OCI-LY1 (cell line): ENCODE measurements around the gene USP15.

Experiments
- H2AFZ ChIP-seq: fragments of 200-600 bp; sonication (generic), shearing (Covaris generic); 2 replicates; pipeline ENCODE4 v1.6.0; 2014; ENCODE audit warnings: antibody characterized with exemption, mild to moderate bottlenecking, low read length
- H3F3A ChIP-seq: fragments of 200-600 bp; sonication (generic), shearing (Covaris generic); 2 replicates; pipeline ENCODE4 v1.6.0; 2014; ENCODE audit warnings: mild to moderate bottlenecking, antibody characterized with exemption, low read length, moderate library complexity; ENCODE audit not compliant: insufficient read depth
- H3K27ac ChIP-seq: fragments of 200-600 bp; sonication (generic); 2 replicates; pipeline ENCODE4 v1.5.1; 2014; ENCODE audit warnings: low read length, mixed run types, mild to moderate bottlenecking, low read depth; ENCODE audit not compliant: poor library complexity, severe bottlenecking
- H3K27me3 ChIP-seq: fragments of 200-600 bp; sonication (generic); 2 replicates; pipeline ENCODE4 v1.6.0; 2014; ENCODE audit warnings: antibody characterized with exemption, mild to moderate bottlenecking, low read length, moderate library complexity; ENCODE audit not compliant: insufficient read depth
- H3K36me3 ChIP-seq: fragments of 200-600 bp; sonication (generic); 2 replicates; pipeline ENCODE4 v1.6.1; 2014; ENCODE audit warnings: mild to moderate bottlenecking, antibody characterized with exemption, low read length, moderate library complexity, mixed read lengths; ENCODE audit not compliant: insufficient read depth
- H3K4me1 ChIP-seq: fragments of 200-600 bp; sonication (generic); 2 replicates; pipeline ENCODE4 v1.5.1; 2014; ENCODE audit warnings: mild to moderate bottlenecking, low read length, moderate library complexity; ENCODE audit not compliant: insufficient read depth, severe bottlenecking
- H3K4me2 ChIP-seq: fragments of 200-600 bp; sonication (generic), shearing (Covaris generic); 2 replicates; pipeline ENCODE4 v1.6.1; 2014; ENCODE audit warnings: low read length
- H3K4me3 ChIP-seq: fragments of 200-600 bp; sonication (generic); 2 replicates; pipeline ENCODE4 v1.5.1; 2014; ENCODE audit warnings: low read length, low read depth, mild to moderate bottlenecking, mixed read lengths; ENCODE audit not compliant: poor library complexity, severe bottlenecking
- H3K79me2 ChIP-seq: fragments of 200-600 bp; shearing (Covaris generic); 2 replicates; pipeline ENCODE4 v1.6.1; 2016; ENCODE audit warnings: mixed run types, low read length, mixed read lengths; ENCODE audit not compliant: insufficient read depth
- H3K9ac ChIP-seq: fragments of 200-600 bp; sonication (generic), shearing (Covaris generic); 2 replicates; pipeline ENCODE4 v1.6.1; 2014; ENCODE audit warnings: mild to moderate bottlenecking, low read length, mixed read lengths
- H3K9me2 ChIP-seq: fragments of 200-600 bp; sonication (generic), shearing (Covaris generic); 2 replicates; pipeline ENCODE4 v1.6.1; 2014; ENCODE audit warnings: low read depth, mild to moderate bottlenecking, low read length, mixed read lengths
- H3K9me3 ChIP-seq: fragments of 200-600 bp; shearing (Covaris generic); 2 replicates; pipeline ENCODE4 v1.6.1; 2014; ENCODE audit warnings: low read length, mixed read lengths
- H4K20me1 ChIP-seq: fragments of 200-600 bp; sonication (generic), shearing (Covaris generic); 2 replicates; pipeline ENCODE4 v1.6.0; 2016; ENCODE audit warnings: mild to moderate bottlenecking, low read length; ENCODE audit not compliant: insufficient read depth
- EZH2 ChIP-seq: fragments of 200-600 bp; sonication (generic), shearing (Covaris generic); IDR thresholded peaks from 2 replicates; pipeline ENCODE4 v1.8.0; 2017; ENCODE audit warnings: borderline replicate concordance, mixed run types, mild to moderate bottlenecking, antibody characterized with exemption, low read length, moderate library complexity, mixed read lengths
- TF ChIP-seq, protein P1 (sequence below): fragments of 200-600 bp; sonication (generic), shearing (Covaris generic); IDR thresholded peaks from 2 replicates; pipeline ENCODE4 v1.5.1; 2017; ENCODE audit warnings: mild to moderate bottlenecking, antibody characterized with exemption, low read length, moderate library complexity, mixed read lengths

USP15 gene

DNA sequence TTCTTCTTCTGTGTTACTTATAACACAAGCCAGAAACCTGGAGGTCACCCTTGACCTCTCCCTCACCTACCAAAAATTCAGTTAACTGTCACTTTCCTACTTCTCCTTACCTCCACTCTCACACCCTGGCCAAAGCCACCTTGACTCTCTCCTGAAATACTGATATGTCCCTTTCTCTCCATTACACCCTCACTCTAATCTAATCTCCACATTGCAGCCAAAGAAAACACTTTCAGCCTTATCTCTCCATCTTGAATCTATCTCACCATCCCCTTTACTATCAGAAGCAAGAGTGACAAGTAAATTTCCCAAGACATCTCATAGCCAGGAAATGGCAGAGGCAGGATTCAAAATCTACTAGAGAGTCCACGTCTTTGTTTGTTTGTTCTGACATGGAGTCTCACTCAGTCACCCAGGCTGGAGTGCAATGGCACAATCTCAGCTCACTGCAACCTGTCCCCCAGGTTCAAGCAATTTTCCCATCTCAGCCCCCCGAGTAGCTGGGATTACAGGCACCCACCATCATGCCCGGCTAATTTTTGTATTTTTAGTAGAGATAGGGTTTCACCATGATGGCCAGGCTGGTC is 28.0 kb upstream of the USP15 start:
- TF ChIP-seq, protein P1, sequence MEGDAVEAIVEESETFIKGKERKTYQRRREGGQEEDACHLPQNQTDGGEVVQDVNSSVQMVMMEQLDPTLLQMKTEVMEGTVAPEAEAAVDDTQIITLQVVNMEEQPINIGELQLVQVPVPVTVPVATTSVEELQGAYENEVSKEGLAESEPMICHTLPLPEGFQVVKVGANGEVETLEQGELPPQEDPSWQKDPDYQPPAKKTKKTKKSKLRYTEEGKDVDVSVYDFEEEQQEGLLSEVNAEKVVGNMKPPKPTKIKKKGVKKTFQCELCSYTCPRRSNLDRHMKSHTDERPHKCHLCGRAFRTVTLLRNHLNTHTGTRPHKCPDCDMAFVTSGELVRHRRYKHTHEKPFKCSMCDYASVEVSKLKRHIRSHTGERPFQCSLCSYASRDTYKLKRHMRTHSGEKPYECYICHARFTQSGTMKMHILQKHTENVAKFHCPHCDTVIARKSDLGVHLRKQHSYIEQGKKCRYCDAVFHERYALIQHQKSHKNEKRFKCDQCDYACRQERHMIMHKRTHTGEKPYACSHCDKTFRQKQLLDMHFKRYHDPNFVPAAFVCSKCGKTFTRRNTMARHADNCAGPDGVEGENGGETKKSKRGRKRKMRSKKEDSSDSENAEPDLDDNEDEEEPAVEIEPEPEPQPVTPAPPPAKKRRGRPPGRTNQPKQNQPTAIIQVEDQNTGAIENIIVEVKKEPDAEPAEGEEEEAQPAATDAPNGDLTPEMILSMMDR = no peak
- no peak for TF ChIP-seq EZH2
- Histone ChIP-seq H3K27ac (no peak overlapping the region), H3K4me1 (no peaks in the 10 kb centered on the region), H3K27me3 (no peaks in the 10 kb centered on the region), H3K9ac (no peak overlapping the region), H4K20me1 (no peaks in the 10 kb centered on the region), H2AFZ (no peak overlapping the region), H3K4me3 (no peak overlapping the region), H3F3A (no peaks in the 10 kb centered on the region), H3K36me3 (no peaks in the 10 kb centered on the region), H3K79me2 (no peaks in the 10 kb centered on the region), H3K4me2 (no peak overlapping the region), H3K9me2 (no peaks in the 10 kb centered on the region), H3K9me3 (no peaks in the 10 kb centered on the region)

DNA sequence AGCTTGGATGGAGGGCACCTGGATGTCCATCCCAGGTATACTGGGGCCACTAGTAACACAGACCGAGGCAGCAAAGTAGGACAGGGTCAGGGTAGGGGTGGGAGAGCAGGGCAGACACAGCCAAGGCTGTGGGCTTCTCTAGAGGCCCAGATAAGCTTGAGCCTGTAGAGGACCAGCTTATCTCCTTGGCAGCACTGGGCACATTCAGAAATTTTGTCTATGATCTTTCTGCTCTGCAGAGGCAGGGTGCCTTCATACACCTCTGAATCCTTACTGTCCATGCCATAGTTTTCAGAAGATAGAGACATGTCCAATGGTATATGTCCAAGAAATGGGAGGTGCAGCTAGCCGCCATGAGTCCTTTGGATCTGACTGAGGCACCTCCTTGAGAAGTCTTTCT is 26.4 kb upstream of the USP15 start:
- Histone ChIP-seq H3K4me2 (no peak overlapping the region), H3K79me2 (no peaks in the 10 kb centered on the region), H3K9ac (no peak overlapping the region), H3K9me3 (0 out of 2 replicates have a peak, but pooled peaks cover 3% of the 10 kb centered on the region), H3F3A (no peaks in the 10 kb centered on the region), H3K36me3 (no peaks in the 10 kb centered on the region), H3K27me3 (no peaks in the 10 kb centered on the region), H2AFZ (no peak overlapping the region), H3K4me3 (no peak overlapping the region), H3K4me1 (no peaks in the 10 kb centered on the region), H3K9me2 (no peaks in the 10 kb centered on the region), H3K27ac (no peak overlapping the region), H4K20me1 (no peaks in the 10 kb centered on the region)
- no peak for TF ChIP-seq EZH2
- TF ChIP-seq, protein P1 = no peak

DNA sequence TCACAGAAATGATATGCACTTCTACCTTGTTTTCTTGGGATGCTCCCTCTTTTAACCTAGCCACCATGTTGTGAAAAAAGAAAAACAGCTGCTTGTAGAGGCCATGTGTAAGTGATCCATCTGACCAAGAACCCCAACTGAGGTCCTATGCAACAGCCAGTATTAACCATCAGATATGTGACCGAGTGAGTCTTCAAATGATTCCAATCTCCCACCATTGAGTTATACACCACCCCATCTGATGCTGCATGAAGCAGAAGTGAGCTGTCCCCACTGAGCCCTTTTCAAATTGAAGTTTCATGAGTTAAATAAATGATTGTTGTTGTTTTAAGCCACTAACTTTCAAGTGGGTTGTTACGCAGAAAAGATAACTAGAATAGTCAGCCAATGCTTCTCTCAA is 20.6 kb upstream of the USP15 start:
- H3F3A ChIP-seq = no peaks in the 10 kb centered on the region
- TF ChIP-seq EZH2 = no peak
- TF ChIP-seq, protein P1 = no peak
- no peak overlapping the region for H3K4me2 ChIP-seq
- H3K4me3 ChIP-seq = no peak overlapping the region
- no peaks in the 10 kb centered on the region for H4K20me1 ChIP-seq
- H3K9ac ChIP-seq = no peak overlapping the region
- H3K4me1 ChIP-seq = no peaks in the 10 kb centered on the region
- H3K36me3 ChIP-seq = no peaks in the 10 kb centered on the region
- H3K27ac ChIP-seq = no peak overlapping the region
- H3K27me3 ChIP-seq = no peaks in the 10 kb centered on the region
- no peak overlapping the region for H2AFZ ChIP-seq
- H3K79me2 ChIP-seq = no peaks in the 10 kb centered on the region
- 0 out of 2 replicates have a peak, but pooled peaks cover 3% of the 10 kb centered on the region for H3K9me3 ChIP-seq
- H3K9me2 ChIP-seq = no peaks in the 10 kb centered on the region
